DMS53 treated with DMSO at 0.1 percent for 48 hours (cell line): ENCODE results near the gene C5.

Experiments used
- DNase-seq: peaks from one replicate; lab custom pipeline; 2025; ENCODE audit not compliant: unreplicated experiment; lab: John Stamatoyannopoulos, UW

C5 gene

GRCh38 chr9:120926397-120926928, 123.6 kb downstream of the C5 start, which contains the start of gene TRAF1:
Gene TRAF1, minus strand, starts transcription at chr9:120926796. Its CDS starts 721 bp downstream, at chr9:120926075.
- DNase-seq = no peak

GRCh38 chr9:120925535-120926396, 124.3 kb downstream of the C5 start:
- no peak for DNase-seq

GRCh38 chr9:120924698-120925534, 125.2 kb downstream of the C5 start:
- no peak for DNase-seq

GRCh38 chr9:120923620-120924328, 126.3 kb downstream of the C5 start:
- no peak for DNase-seq

- no peak for DNase-seq
Measured at GRCh38 chr9:120922404-120923195, 127.5 kb downstream of the C5 start.

GRCh38 chr9:120921661-120922181, 128.4 kb downstream of the C5 start:
- DNase-seq = no peak

- DNase-seq = no peak
Measured at GRCh38 chr9:120920806-120921178, 129.3 kb downstream of the C5 start.

GRCh38 chr9:120919843-120920805, 130.0 kb downstream of the C5 start:
- no peak for DNase-seq

- no peak for DNase-seq
Measured at GRCh38 chr9:120918931-120919842, 130.9 kb downstream of the C5 start.

- DNase-seq = no peak
Measured at GRCh38 chr9:120917929-120918762, 131.9 kb downstream of the C5 start.

GRCh38 chr9:120916991-120917880, 132.8 kb downstream of the C5 start:
- DNase-seq = no peak

- DNase-seq = no peak
Measured at GRCh38 chr9:120916588-120916987, 133.5 kb downstream of the C5 start.

GRCh38 chr9:120915854-120916470, 134.1 kb downstream of the C5 start:
- DNase-seq = no peak

GRCh38 chr9:120914953-120915352, 135.1 kb downstream of the C5 start:
- DNase-seq = no peak

- DNase-seq = no peak
Measured at GRCh38 chr9:120914396-120914795, 135.7 kb downstream of the C5 start.
